Dedifferentiated amniotic fluid mesenchymal stem cell (primary cell): ENCODE data around the gene NAALADL2.

Source experiments
- DNase-seq: peaks from one replicate; pipeline ENCODE4 v3.0.0-alpha.2; 2016; ENCODE audit errors: extremely low spot score

Gene NAALADL2

GRCh38 chr3:174859114-174859735, at the start of gene NAALADL2:
TSS of gene NAALADL2 (plus strand) at chr3:174859334.
- DNase-seq = no peak

GRCh38 chr3:174810254-174810653, 48.9 kb upstream of the NAALADL2 start:
- DNase-seq = no peak

- DNase-seq = no peak
These were observed 46.8 kb upstream of the NAALADL2 start for GRCh38 chr3:174812172-174812862.

GRCh38 chr3:174815750-174816149, 43.4 kb upstream of the NAALADL2 start:
- DNase-seq = no peak

- no peak for DNase-seq
These were observed 38.2 kb upstream of the NAALADL2 start for GRCh38 chr3:174820885-174821284.

- no peak for DNase-seq
These were observed 37.7 kb upstream of the NAALADL2 start for GRCh38 chr3:174821477-174821876.

- DNase-seq = no peak
These were observed 36.8 kb upstream of the NAALADL2 start for GRCh38 chr3:174822320-174822719.

- DNase-seq = no peak
These were observed 33.1 kb upstream of the NAALADL2 start for GRCh38 chr3:174826069-174826468.

- no peak for DNase-seq
These were observed 14.4 kb upstream of the NAALADL2 start for GRCh38 chr3:174844746-174845145.

- no peak for DNase-seq
These were observed 13.1 kb upstream of the NAALADL2 start for GRCh38 chr3:174846055-174846454.

- no peak for DNase-seq
These were observed 4.1 kb upstream of the NAALADL2 start for GRCh38 chr3:174854987-174855386.

GRCh38 chr3:174857301-174857700, 1.8 kb upstream of the NAALADL2 start:
- no peak for DNase-seq

- DNase-seq = no peak
These were observed 781 bp upstream of the NAALADL2 start for GRCh38 chr3:174858353-174858752.

- DNase-seq = no peak
These were observed 622 bp downstream of the NAALADL2 start for GRCh38 chr3:174859756-174860155.

- no peak for DNase-seq
These were observed 3.0 kb downstream of the NAALADL2 start for GRCh38 chr3:174862101-174862500.

- no peak for DNase-seq
These were observed 3.5 kb downstream of the NAALADL2 start for GRCh38 chr3:174862666-174863065.

- DNase-seq = no peak
These were observed 4.4 kb downstream of the NAALADL2 start for GRCh38 chr3:174863488-174863887.

- no peak for DNase-seq
These were observed 10.3 kb downstream of the NAALADL2 start for GRCh38 chr3:174869448-174869847.

GRCh38 chr3:174873832-174874657, 14.9 kb downstream of the NAALADL2 start:
- DNase-seq = no peak

GRCh38 chr3:174882789-174883188, 23.7 kb downstream of the NAALADL2 start:
- DNase-seq = no peak

GRCh38 chr3:174883881-174884675, 24.9 kb downstream of the NAALADL2 start:
- DNase-seq = no peak
